SK-N-MC (cell line): ENCODE data around the gene BTK.

Source experiments
- DNase-seq: peaks from one replicate; pipeline ENCODE4 v3.0.0-alpha.2; 2011; ENCODE audit warnings: low read depth, low spot score
- H3K27ac ChIP-seq: fragments of 200-600 bp; sonication (generic); 2 replicates; pipeline ENCODE4 v1.5.1; 2016; ENCODE audit warnings: mixed run types
- H3K36me3 ChIP-seq: fragments of 200-600 bp; sonication (generic); 2 replicates; pipeline ENCODE4 v1.6.1; 2017; ENCODE audit warnings: antibody characterized with exemption, low read length, mixed read lengths; ENCODE audit not compliant: insufficient read depth
- H3K4me3 ChIP-seq: fragments of 200-600 bp; sonication (generic); 2 replicates; pipeline ENCODE4 v1.5.1; 2016
- H3K9ac ChIP-seq: fragments of 200-600 bp; sonication (generic); 2 replicates; pipeline ENCODE4 v1.8.0; 2017; ENCODE audit warnings: mixed run types, mixed read lengths; ENCODE audit not compliant: insufficient read length
- H3K9me3 ChIP-seq: fragments of 200-600 bp; sonication (generic); 2 replicates; pipeline ENCODE4 v1.6.1; 2017; ENCODE audit warnings: low read depth, mild to moderate bottlenecking, antibody characterized with exemption, low read length, moderate library complexity, mixed read lengths
- EZH2 ChIP-seq: fragments of 200-600 bp; sonication (generic); IDR thresholded peaks from one replicate; pipeline ENCODE4 v1.6.1; 2017; ENCODE audit warnings: antibody characterized with exemption
- FOXP2 ChIP-seq: optimal IDR thresholded peaks from 2 replicates; pipeline ENCODE3; 2011; ENCODE audit warnings: mild to moderate bottlenecking, moderate library complexity; ENCODE audit not compliant: insufficient read depth; ENCODE audit errors: extremely low read length, control extremely low read depth
- POLR2AphosphoS5 ChIP-seq: IDR thresholded peaks from 2 replicates; pipeline ENCODE4 v1.6.1; 2012; ENCODE audit warnings: mild to moderate bottlenecking, low read depth, low read length, borderline replicate concordance

BTK gene

DNA sequence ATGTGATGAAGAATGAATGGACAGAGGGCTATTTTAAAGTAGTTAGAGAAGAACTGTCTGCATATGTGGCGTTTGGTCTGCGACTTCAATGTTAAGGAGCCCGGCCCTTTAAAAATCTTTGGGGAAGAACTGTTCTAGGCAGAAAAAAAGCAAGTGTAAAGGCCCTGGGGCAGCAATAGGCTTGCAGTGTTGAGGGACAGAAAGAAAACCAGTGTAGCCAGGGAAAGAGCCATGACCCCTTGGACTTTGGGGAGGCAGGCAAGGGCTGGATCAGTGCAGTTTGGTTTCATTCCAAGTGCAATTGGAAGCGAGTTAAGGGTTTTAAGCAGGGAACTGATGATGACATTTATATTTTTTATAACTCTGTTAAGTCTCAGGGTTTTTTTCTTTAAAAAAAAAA, 13.8 kb upstream of the BTK start:
- H3K27ac ChIP-seq: no peak overlapping the region
- H3K36me3 ChIP-seq: peaks cover 16% of the 10 kb centered on the region
- DNase-seq: no peak
- no peak overlapping the region for H3K9ac ChIP-seq
- no peak overlapping the region for H3K4me3 ChIP-seq
- H3K9me3 ChIP-seq: no peaks in the 10 kb centered on the region
- TF ChIP-seq EZH2 (no peak), FOXP2 (no peak), POLR2AphosphoS5 (no peak)

DNA sequence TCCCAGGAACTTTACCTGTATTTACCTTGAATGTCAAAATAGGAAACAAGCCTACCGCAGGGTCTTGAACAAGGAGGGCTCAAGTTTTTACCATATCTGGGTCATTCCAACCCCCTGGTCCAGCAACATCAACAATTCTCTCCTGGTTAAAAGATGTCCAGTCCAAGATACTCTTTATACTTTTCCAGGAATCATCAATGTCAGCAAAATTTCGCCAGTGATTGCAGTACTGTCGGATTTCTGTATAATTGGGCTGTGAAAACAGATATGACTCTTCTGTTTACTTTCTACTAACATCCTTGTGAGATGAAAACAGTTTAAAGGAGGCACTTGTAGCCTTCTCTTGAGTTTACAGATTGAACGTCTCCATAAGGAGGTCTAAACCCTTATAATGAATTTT, 12.7 kb upstream of the BTK start:
- H3K27ac ChIP-seq: no peak overlapping the region
- no peak overlapping the region for H3K9ac ChIP-seq
- TF ChIP-seq POLR2AphosphoS5 (no peak), FOXP2 (no peak), EZH2 (no peak)
- no peak overlapping the region for H3K4me3 ChIP-seq
- no peaks in the 10 kb centered on the region for H3K9me3 ChIP-seq
- DNase-seq: no peak
- H3K36me3 ChIP-seq: peaks cover 19% of the 10 kb centered on the region

DNA sequence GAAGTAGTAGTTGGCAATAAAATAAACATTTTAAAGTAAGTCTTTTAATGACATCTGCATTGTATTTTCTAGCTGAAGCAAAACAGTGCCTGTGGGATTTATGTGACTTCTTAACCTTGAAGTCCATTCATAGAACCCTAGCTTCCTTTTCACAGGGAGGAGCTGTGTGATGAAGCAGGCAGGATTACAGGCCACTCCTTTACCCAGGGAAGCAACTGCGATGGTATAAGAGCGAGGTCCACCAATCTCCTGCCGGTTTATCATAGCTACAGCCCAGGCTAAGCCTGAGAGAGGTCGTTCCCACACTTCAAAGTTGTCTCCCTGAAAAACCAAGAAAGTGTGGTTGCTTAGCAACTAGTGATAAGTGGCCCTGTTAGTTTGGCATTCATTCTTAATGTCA, 11.8 kb upstream of the BTK start:
- Histone ChIP-seq H3K9me3 (no peaks in the 10 kb centered on the region), H3K36me3 (peaks cover 29% of the 10 kb centered on the region), H3K4me3 (no peak overlapping the region), H3K27ac (0 out of 2 replicates have a peak overlapping the region, but pooled peaks have one; percentile 31), H3K9ac (no peak overlapping the region)
- DNase-seq: no peak
- TF ChIP-seq POLR2AphosphoS5 (no peak), EZH2 (no peak), FOXP2 (no peak)

DNA sequence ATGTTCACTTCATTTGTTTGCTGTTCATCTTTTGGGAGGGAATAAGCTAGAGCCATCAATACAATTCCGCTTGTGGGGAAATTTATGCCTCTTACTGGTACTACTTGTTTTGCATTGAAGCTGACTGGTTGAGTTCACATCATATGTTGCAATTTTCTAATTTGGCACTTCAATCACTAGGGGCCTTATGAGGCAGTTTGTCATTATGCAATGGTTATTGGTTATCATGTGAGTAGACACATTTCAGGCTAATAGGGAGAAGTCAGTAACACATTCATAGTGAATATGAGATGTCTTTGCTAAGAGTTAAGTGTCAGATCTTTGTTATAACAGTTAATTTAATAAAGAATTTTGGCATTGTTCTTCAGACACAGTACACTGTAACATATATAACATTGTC, 9.8 kb upstream of the BTK start:
- Histone ChIP-seq H3K27ac (peak overlapping the region; percentile 16; the same call in 1 of the 2 replicates), H3K4me3 (no peak overlapping the region), H3K36me3 (peaks cover 44% of the 10 kb centered on the region), H3K9ac (no peak overlapping the region), H3K9me3 (no peaks in the 10 kb centered on the region)
- TF ChIP-seq POLR2AphosphoS5 (no peak), EZH2 (no peak), FOXP2 (no peak)
- no peak for DNase-seq

DNA sequence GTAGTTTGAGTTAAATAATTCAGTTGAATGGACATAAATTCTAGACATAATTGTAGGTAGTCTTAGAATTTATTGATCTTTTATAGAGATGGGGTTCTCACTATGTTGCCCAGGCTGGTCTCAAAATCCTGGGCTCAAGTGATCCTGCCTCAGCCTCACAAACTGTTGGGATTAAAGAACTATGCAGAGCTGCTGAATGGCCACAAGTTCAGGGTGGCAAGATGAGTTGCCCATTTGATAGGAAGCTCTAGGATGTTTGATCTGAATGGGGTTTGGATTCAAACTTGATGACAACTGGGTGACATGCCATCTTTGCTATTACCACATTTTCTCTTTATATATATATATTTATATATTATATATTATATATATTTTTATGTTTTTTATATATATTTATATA, 8.4 kb upstream of the BTK start:
- TF ChIP-seq POLR2AphosphoS5: no peak
- TF ChIP-seq FOXP2: no peak
- no peak for TF ChIP-seq EZH2
- peaks cover 44% of the 10 kb centered on the region for H3K36me3 ChIP-seq

DNA sequence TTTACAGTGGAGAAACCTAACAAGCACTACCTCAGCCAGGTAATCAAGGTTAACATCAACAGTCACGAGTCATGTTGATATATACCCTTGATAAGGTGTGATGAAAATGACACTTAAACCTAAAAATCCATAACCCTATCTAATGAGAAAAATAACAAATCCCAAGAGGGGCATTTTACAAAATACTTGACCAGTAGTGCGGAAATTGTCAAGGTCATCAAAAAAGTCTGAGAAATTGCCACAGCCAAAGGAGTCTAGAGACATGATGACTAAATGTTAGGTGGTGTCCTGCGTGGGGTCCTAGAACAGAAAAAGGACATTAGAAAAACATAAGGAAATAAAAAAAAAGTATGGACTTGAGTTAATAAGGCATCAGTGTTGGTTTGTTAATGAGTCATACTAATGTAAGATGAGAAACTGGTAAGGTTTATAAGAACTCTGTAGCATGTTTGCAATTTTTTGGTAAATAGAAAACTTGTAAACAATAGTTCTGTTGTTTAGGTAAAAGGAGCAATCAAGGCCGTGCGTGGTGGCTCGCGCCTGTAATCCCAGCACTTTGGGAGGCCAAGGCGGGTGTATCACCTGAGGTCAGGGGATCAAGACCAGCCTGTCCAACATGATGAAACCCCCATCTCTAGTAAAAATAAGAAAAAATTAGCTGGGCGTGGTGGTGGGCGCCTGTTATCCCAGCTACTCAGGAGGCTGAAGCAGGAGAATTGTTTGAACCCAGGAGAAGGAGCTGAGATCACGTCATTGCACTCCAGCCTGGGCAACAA, 7.7 kb upstream of the BTK start:
- Histone ChIP-seq H3K36me3 (peaks cover 44% of the 10 kb centered on the region), H3K27ac (peak overlapping the region; percentile 42; the same call in 1 of the 2 replicates), H3K4me3 (no peak overlapping the region), H3K9me3 (no peaks in the 10 kb centered on the region), H3K9ac (peak overlapping the region; percentile 5)
- TF ChIP-seq FOXP2 (no peak), POLR2AphosphoS5 (no peak), EZH2 (no peak)
- no peak for DNase-seq

More for the DNA sequence above, 8.4 kb upstream of the BTK start:
- no peak overlapping the region for H3K4me3 ChIP-seq
- H3K9ac ChIP-seq: no peak overlapping the region
- peak overlapping the region; percentile 42; the same call in 1 of the 2 replicates for H3K27ac ChIP-seq
- no peaks in the 10 kb centered on the region for H3K9me3 ChIP-seq
- DNase-seq: no peak

DNA sequence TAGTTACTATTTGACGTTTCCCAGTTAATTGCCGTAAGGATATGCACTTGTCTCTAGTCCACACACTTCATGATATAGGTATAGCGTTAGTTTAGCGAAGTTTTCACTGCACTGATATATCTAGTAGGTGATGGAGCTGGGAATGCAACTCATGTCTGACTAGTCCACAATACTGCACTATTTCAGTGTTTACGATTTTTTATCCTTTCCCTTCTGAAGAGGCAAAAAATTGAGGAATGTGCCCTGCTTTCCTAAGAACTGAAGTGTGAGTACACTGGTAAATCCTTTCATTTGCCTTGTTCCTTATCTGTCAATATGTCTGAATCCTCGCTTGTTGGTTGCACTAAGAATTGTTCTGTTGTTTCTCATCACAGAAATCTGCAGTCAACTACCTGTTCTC, 5.8 kb upstream of the BTK start:
- Histone ChIP-seq H3K4me3 (peak overlapping the region; percentile 86), H3K27ac (peak overlapping the region; percentile 88), H3K9ac (peak overlapping the region; percentile 99), H3K9me3 (no peaks in the 10 kb centered on the region), H3K36me3 (peaks cover 44% of the 10 kb centered on the region)
- no peak for TF ChIP-seq FOXP2
- no peak for DNase-seq

DNA sequence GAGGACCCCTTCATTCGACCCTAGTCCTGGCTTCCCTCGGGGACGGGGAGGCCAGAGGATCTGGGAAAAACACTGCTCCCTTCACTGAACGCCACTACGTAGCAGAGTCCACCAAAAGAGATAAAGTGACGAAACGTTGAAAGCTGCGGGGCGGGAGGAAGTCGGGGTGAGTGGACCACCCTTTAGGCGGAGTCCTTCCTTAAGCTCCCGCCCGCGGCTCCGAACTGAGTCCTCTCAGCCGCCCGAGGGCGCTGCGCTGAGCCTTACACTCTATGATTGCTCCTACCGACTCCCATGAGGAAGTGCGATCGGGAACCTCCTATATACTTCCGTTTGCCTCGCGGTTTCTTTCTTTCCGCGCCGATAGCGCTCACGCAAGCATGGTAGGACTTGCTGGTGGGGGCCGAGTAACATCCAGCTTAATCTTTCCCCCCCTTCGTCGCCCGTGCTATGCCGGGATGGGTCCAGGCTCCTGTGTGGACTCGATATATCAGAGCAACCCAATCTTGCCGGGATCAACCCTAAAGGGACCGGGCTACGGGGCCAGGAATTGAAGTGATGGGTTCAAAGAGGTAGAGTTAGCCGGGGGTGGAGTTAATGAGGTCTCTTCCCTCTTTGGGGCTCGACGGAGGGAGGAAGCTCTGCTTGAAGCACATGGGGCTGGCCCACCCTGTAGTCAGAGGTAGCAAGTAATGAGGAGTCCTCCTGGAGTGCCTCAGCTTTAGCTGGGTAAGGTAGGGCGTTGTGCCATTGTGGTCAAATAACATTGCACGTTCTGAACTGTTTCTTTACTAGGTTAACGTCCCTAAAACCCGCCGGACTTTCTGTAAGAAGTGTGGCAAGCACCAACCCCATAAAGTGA, 4.9 kb upstream of the BTK start, which contains the start of gene RPL36A:
Gene RPL36A, plus strand, starts transcription at position 348 of the 862 bp plus-strand sequence. Its CDS starts 33 bp downstream, at position 381.
- TF ChIP-seq POLR2AphosphoS5 (peak; percentile 96), EZH2 (no peak)
- DNase-seq: peak; percentile 83
- Histone ChIP-seq H3K4me3 (peak within 1 kb of the TSS; percentile 86), H3K9ac (peak within 1 kb of the TSS; percentile 99), H3K27ac (peak within 1 kb of the TSS; percentile 88), H3K36me3 (peaks cover 39% of the 10 kb centered on the region), H3K9me3 (no peaks in the 10 kb centered on the region)

DNA sequence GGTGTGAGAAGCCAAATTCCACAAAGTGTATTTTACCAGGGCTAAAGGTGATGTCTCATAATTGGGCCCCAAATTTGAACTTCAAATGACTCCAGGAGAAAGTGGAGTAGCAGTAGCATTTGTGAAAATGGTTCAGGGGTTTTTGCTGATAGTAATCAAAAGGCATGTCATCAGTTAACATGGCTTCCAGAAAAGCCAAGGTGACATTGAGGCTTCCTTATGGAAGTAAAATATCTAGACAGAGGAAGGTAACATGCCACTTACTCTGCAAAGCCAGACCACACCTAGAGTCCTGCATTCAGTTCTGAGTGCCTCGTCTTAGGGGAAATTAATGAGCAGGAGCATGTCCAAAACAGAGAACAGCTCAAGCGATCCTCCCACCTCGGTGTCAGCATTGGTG, 2.6 kb upstream of the BTK start:
- no peak for TF ChIP-seq EZH2
- H3K4me3 ChIP-seq: no peak overlapping the region

More for the DNA sequence above, 2.6 kb upstream of the BTK start:
- Histone ChIP-seq H3K9ac (no peak overlapping the region), H3K36me3 (peaks cover 24% of the 10 kb centered on the region), H3K27ac (no peak overlapping the region), H3K9me3 (no peaks in the 10 kb centered on the region)
- DNase-seq: no peak
